ENCODE results near the gene CRACDL. TPM values are rescaled to one million over a fixed set of nuclear protein-coding genes. Genes with fewer than 3 reads are reported as not detected.
A peak's percentile ranks its signal among the peaks of the same experiment; 100 is the strongest.

CRACDL gene
- total and polyA plus RNA-seq, 2 of the 13 experiments (the other 11 are each of a cell fraction or from before 2014, with no cell fraction given) = 0.15 to 0.26 TPM

DNA sequence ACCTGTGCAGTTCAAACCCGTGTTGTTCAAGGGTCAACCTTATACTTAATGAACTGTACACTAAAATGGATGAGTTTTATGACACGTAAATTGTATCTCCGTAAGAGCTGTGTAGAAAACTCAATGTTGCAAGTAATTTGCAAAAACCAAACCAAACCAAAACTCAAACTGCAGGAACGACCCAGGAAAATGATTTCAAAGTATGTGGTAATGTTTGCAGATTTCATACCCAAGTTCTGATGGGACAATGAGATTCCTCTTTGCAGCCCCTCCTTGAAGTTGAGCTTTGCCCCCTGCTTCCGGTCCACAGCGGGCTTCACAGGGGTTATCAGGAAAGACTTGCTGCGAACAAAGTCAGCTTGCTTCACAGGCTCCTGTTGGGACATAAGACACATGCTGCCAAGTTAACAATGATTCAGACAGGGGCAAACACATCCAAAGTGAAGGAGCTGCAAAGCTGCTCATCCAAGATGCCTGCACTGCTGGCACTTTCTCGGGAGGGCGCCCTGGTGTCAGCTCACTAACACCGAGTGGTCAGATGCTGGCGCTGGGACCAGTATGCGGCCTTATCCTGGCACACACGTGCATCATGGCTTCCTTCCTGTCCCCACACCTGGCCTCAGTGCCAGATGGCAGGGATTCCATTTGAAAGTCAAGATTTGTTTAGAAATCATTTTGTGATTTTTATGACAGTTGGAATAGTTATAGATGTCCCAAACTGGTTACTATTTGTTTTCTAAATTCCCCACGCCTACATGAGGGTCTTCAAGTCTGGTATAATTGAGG, 139.9 kb downstream of the CRACDL start (continued):
- TF ChIP-seq, protein P1, sequence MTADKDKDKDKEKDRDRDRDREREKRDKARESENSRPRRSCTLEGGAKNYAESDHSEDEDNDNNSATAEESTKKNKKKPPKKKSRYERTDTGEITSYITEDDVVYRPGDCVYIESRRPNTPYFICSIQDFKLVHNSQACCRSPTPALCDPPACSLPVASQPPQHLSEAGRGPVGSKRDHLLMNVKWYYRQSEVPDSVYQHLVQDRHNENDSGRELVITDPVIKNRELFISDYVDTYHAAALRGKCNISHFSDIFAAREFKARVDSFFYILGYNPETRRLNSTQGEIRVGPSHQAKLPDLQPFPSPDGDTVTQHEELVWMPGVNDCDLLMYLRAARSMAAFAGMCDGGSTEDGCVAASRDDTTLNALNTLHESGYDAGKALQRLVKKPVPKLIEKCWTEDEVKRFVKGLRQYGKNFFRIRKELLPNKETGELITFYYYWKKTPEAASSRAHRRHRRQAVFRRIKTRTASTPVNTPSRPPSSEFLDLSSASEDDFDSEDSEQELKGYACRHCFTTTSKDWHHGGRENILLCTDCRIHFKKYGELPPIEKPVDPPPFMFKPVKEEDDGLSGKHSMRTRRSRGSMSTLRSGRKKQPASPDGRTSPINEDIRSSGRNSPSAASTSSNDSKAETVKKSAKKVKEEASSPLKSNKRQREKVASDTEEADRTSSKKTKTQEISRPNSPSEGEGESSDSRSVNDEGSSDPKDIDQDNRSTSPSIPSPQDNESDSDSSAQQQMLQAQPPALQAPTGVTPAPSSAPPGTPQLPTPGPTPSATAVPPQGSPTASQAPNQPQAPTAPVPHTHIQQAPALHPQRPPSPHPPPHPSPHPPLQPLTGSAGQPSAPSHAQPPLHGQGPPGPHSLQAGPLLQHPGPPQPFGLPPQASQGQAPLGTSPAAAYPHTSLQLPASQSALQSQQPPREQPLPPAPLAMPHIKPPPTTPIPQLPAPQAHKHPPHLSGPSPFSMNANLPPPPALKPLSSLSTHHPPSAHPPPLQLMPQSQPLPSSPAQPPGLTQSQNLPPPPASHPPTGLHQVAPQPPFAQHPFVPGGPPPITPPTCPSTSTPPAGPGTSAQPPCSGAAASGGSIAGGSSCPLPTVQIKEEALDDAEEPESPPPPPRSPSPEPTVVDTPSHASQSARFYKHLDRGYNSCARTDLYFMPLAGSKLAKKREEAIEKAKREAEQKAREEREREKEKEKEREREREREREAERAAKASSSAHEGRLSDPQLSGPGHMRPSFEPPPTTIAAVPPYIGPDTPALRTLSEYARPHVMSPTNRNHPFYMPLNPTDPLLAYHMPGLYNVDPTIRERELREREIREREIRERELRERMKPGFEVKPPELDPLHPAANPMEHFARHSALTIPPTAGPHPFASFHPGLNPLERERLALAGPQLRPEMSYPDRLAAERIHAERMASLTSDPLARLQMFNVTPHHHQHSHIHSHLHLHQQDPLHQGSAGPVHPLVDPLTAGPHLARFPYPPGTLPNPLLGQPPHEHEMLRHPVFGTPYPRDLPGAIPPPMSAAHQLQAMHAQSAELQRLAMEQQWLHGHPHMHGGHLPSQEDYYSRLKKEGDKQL (CRISPR knock-in tag; IDR thresholded peaks at IDR 0.05; ENCODE audit: low read depth) = peak; percentile 87; the same call in 1 of the 2 replicates
- TF ChIP-seq ZFP90 (CRISPR knock-in tag; IDR thresholded peaks at IDR 0.05; ENCODE audit: borderline replicate concordance) (peak; percentile 64; the same call in 1 of the 2 replicates), ZNF841 (CRISPR knock-in tag; IDR thresholded peaks at IDR 0.05; ENCODE audit: borderline replicate concordance) (no peak), ZMYM4 (CRISPR knock-in tag; IDR thresholded peaks at IDR 0.05) (peak; percentile 91), MYC (CRISPR knock-in tag; IDR thresholded peaks at IDR 0.05; ENCODE audit: borderline replicate concordance) (peak; percentile 93), NR2F6 (IDR thresholded peaks at IDR 0.05) (peak; percentile 93), NR2F6 (CRISPR knock-in tag; IDR thresholded peaks at IDR 0.05) (peak; percentile 93), ZBTB42 (CRISPR knock-in tag; IDR thresholded peaks at IDR 0.05) (0 out of 2 replicates have a peak, but pooled peaks have one; percentile 77), ZNF891 (CRISPR knock-in tag; IDR thresholded peaks at IDR 0.05) (peak; percentile 77; the same call in 1 of the 2 replicates), ZMYM2 (CRISPR knock-in tag; IDR thresholded peaks at IDR 0.05) (no peak; the same call in 1 of the 2 replicates), KDM3A (CRISPR knock-in tag; IDR thresholded peaks at IDR 0.05; ENCODE audit: low read depth) (peak; percentile 86), EED (CRISPR knock-in tag; IDR thresholded peaks at IDR 0.05) (peak; percentile 53; the same call in 1 of the 2 replicates), ZNF839 (CRISPR knock-in tag; IDR thresholded peaks at IDR 0.05; ENCODE audit: borderline replicate concordance) (no peak), ETV5 (CRISPR knock-in tag; IDR thresholded peaks at IDR 0.05; ENCODE audit: borderline replicate concordance) (peak; percentile 100), POLR2AphosphoS5 (IDR thresholded peaks at IDR 0.05; ENCODE audit: low read depth, low read length) (peak; percentile 69), ZKSCAN1 (IDR thresholded peaks at IDR 0.05; ENCODE audit: low read length) (0 out of 2 replicates have a peak, but pooled peaks have one; percentile 5), RFX1 (IDR thresholded peaks at IDR 0.05) (no peak), NFIC (IDR thresholded peaks at IDR 0.05; ENCODE audit: low read length) (peak; percentile 92; the same call in 1 of the 2 replicates), TGIF2 (CRISPR knock-in tag; IDR thresholded peaks at IDR 0.05) (peak; percentile 71), GABPB1 (CRISPR knock-in tag; IDR thresholded peaks at IDR 0.05) (peak; percentile 86), ZNF430 (CRISPR knock-in tag; IDR thresholded peaks at IDR 0.05) (peak; percentile 61)
- TF ChIP-seq, protein P2, sequence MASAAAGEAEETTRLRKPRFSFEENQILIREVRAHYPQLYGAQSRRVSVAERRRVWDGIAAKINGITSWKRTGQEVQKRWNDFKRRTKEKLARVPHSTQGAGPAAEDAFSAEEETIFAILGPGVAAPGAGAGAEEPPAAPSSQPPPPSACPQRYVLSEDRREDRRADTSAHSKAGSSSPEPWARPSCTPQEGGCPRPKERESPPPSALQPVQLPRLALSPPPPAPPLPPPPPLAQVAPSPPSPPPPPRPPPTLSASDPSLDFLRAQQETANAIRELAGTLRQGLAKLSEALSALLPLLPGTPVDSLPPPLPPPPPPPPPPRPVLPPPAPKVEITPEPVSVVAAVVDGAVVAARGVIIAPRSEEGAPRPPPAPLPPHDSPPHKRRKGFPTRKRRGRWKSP (CRISPR knock-in tag; IDR thresholded peaks at IDR 0.05) = peak; percentile 86
- TF ChIP-seq, protein P3, sequence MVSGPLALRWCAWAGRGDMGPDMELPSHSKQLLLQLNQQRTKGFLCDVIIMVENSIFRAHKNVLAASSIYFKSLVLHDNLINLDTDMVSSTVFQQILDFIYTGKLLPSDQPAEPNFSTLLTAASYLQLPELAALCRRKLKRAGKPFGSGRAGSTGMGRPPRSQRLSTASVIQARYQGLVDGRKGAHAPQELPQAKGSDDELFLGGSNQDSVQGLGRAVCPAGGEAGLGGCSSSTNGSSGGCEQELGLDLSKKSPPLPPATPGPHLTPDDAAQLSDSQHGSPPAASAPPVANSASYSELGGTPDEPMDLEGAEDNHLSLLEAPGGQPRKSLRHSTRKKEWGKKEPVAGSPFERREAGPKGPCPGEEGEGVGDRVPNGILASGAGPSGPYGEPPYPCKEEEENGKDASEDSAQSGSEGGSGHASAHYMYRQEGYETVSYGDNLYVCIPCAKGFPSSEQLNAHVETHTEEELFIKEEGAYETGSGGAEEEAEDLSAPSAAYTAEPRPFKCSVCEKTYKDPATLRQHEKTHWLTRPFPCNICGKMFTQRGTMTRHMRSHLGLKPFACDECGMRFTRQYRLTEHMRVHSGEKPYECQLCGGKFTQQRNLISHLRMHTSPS (CRISPR knock-in tag; IDR thresholded peaks at IDR 0.05; ENCODE audit: low read depth) = peak; percentile 93
